AG04450 (cell line): Measurements from ENCODE around the gene HIP1. TPM values are rescaled to one million over a fixed set of nuclear protein-coding genes. Genes with fewer than 3 reads are reported as not detected.
"Not testable (repeated sequence)": the region's sequence is repeated elsewhere in the genome, so short reads cannot be mapped to it uniquely, and the experiment has no call there.

Experiments
- CTCF ChIA-PET: fragments of 300-600, 350-600 bp; formaldehyde crosslinking; extraction: SDS; loops from one replicate; lab custom pipeline; 2022; ENCODE audit warnings: antibody characterized with exemption, inconsistent platforms; lab: Charles Lee
- POLR2A ChIA-PET: fragments of 350-600 bp; formaldehyde crosslinking; extraction: SDS; loops from one replicate; lab custom pipeline; 2021; ENCODE audit warnings: antibody characterized with exemption, inconsistent platforms; lab: Yijun Ruan, JAX
- DNase-seq: peaks from one replicate; pipeline ENCODE4 v3.0.0-alpha.2; 2011; ENCODE audit warnings: low read depth, low spot score
- H3K27ac ChIP-seq: one replicate; pipeline ENCODE4 v1.5.1; 2012; ENCODE audit warnings: low read depth, low read length, control low read depth
- H3K27me3 ChIP-seq: one replicate; pipeline ENCODE4 v1.6.0; 2012; ENCODE audit warnings: low read length; ENCODE audit not compliant: control insufficient read depth, insufficient read depth
- H3K4me3 ChIP-seq: 2 replicates; pipeline ENCODE4 v1.5.1; 2011; ENCODE audit warnings: mild to moderate bottlenecking, low read depth, low read length, control low read depth
- H3K9me3 ChIP-seq: 2 replicates; pipeline ENCODE4 v1.5.1; 2012; ENCODE audit warnings: low read length; ENCODE audit not compliant: control insufficient read depth, insufficient read depth
- CTCF ChIP-seq: IDR thresholded peaks from 2 replicates; pipeline ENCODE4 v1.5.1; 2011; ENCODE audit warnings: low read depth, low read length, control low read depth, inconsistent platforms
- polyA minus RNA-seq: library from RNA; depleted of rRNA, polyadenylated mRNA; stranded (reverse); fragments of >200 nt; gene quantifications from 2 replicates; pipeline ENCODE4 v1.2.3, GENCODE V29; 2011; rRNA and poly(A)+ RNA removed
- polyA plus RNA-seq: library from polyadenylated mRNA; depleted of rRNA; stranded (reverse); fragments of >200 nt; gene quantifications from 2 replicates; pipeline ENCODE4 v1.2.3, GENCODE V29; 2011; rRNA removed

HIP1 gene
- polyA plus RNA-seq (13.7 and 15.0 TPM in 2 replicates), polyA minus RNA-seq (23.5 and 27.9 TPM in 2 replicates)

DNA sequence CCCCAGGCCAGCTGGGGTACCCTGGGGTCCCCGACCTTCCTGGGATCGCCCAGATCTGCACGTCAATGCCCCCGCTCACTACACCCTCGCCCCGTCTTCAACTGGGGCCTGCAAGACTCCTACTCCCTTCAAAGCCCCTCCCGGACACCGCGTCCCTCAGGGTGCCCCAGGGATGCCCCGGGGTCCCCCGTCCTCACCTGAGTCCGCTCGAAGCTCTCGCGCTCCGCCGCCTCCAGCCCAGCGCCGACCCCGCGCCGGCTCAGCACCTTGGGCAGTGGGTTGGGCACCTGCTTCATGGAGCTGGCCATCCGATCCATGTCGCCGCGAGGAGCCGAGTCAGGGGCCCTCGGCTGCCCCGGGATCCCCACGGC, at the start of gene HIP1:
Gene HIP1 (minus strand): TSS at position 338 of the 371 bp plus-strand sequence. CDS start 21 bp downstream, at position 317.
- Histone ChIP-seq H3K4me3 (peak within 1 kb of the TSS; percentile 86), H3K9me3 (no peaks in the 10 kb centered on the region; the same call in 1 of the 2 replicates), H3K27ac (peak within 1 kb of the TSS; percentile 70), H3K27me3 (no peaks in the 10 kb centered on the region)
- no peak for DNase-seq
- ChIA-PET CTCF (interaction anchor here (1.1 kb wide), 1 partner anchor 14 kb away, joined by 3 read pairs; no protein-coding TSS in a partner anchor), POLR2A (no interaction called here)
- no peak for TF ChIP-seq CTCF

GRCh38 chr7:75788154-75788847, 49.6 kb upstream of the HIP1 start:
- DNase-seq, H3K27ac ChIP-seq, CTCF ChIA-PET, H3K4me3 ChIP-seq, H3K27me3 ChIP-seq, H3K9me3 ChIP-seq: not testable (repeated sequence)
- POLR2A ChIA-PET: interaction anchor here (0.7 kb wide), 1 partner anchor 36 kb away, joined by 7 read pairs; no protein-coding TSS in a partner anchor

DNA sequence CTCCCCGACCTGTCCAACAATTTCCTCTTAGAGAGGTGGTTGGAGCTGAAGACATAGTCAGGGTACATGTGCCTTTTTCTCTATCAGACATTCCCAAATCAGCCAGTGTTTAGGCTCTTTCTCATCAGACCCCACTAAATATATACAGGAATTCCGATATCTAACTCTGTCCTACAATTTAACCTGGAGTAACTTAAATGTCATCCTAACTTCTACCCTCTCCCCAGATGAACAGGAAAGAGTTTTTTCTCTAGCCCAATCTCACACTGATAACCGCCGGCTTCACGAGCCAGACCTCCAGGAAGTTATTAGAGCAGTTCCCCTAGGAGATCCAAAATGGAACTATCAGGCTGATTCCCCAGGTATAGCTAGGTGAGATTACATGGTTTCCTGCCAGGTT, 44.3 kb upstream of the HIP1 start:
- peaks cover 10% of the 10 kb centered on the region for H3K27me3 ChIP-seq
- H3K27ac ChIP-seq, DNase-seq, H3K4me3 ChIP-seq, H3K9me3 ChIP-seq, CTCF ChIA-PET: not testable (repeated sequence)
- POLR2A ChIA-PET: interaction anchor here (0.7 kb wide), 1 partner anchor 46 kb away, joined by 6 read pairs; no protein-coding TSS in a partner anchor

GRCh38 chr7:75780647-75781273, 42.0 kb upstream of the HIP1 start:
- DNase-seq, POLR2A ChIA-PET, H3K4me3 ChIP-seq, H3K27ac ChIP-seq, CTCF ChIA-PET, H3K9me3 ChIP-seq: not testable (repeated sequence)
- peaks cover 12% of the 10 kb centered on the region for H3K27me3 ChIP-seq

- H3K9me3 ChIP-seq, H3K27ac ChIP-seq, CTCF ChIA-PET, DNase-seq, POLR2A ChIA-PET, H3K4me3 ChIP-seq: not testable (repeated sequence)
- H3K27me3 ChIP-seq: peaks cover 10% of the 10 kb centered on the region
Observed at GRCh38 chr7:75779516-75779915, 40.8 kb upstream of the HIP1 start.

DNA sequence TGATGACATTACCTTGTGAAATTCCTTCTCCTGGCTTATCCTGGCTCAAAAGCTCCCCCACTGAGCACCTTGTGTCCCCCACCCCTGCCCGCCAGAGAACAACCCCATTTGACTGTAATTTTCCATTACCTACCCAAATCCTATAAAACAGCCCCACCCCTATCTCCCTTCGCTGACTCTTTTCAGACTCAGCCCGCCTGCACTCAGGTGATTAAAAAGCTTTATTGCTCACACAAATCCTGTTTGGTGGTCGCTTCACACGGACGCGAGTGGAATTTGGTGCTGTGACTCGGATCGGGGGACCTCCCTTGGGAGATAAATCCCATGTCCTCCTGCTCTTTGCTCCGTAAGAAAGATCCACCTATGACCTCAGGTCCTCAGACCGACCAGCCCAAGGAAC, 40.3 kb upstream of the HIP1 start:
- H3K27ac ChIP-seq, H3K9me3 ChIP-seq, H3K4me3 ChIP-seq, CTCF ChIA-PET, POLR2A ChIA-PET, DNase-seq: not testable (repeated sequence)
- peaks cover 10% of the 10 kb centered on the region for H3K27me3 ChIP-seq

DNA sequence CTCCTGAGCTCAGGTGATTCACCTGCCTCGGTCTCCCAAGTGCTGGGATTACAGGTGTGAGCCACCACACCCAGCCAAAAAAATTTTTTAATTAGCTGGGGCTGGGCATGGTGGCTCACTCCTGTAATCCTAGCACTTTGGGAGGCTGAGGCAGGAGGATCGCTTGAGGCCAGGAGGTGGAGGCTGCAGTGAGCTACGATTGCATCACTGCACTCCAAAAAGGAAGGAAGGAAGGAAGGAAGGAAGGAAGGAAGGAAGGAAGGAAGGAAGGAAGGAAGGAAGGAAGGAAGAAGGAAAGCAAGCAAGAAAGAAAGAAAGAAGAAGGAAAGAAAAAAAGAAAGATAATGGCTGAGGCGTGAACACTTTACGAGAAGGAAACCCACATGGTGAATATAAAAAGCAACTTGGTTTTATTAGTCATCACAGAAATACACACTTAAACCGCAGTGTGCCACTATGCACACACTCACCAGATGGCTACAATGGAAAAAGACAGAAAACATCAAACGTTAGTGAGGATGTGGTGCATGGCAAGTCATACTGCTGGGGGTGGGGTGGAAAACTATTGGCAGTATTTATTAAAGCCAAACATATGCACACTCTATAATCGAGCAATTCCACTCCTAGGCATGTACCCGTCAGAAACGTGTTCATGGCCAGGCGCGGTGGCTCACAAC, 37.7 kb upstream of the HIP1 start:
- Histone ChIP-seq H3K27ac (no peak overlapping the region), H3K4me3 (no peak overlapping the region), H3K9me3 (no peaks in the 10 kb centered on the region), H3K27me3 (peaks cover 9% of the 10 kb centered on the region)
- DNase-seq: peak; percentile 57
- ChIA-PET POLR2A (no interaction called here), CTCF (interaction anchor here (0.7 to 0.8 kb wide), 4 partner anchors 109 to 266 kb away, joined by 3 to 6 read pairs (median 3); no protein-coding TSS in a partner anchor)
- TF ChIP-seq CTCF: peak; percentile 32; the same call in 1 of the 2 replicates

- H3K9me3 ChIP-seq, H3K4me3 ChIP-seq, POLR2A ChIA-PET, H3K27me3 ChIP-seq, H3K27ac ChIP-seq, DNase-seq: not testable (repeated sequence)
- CTCF ChIA-PET: interaction anchor here (1.2 to 1.6 kb wide), 2 partner anchors 246 to 249 kb away, joined by 3 to 6 read pairs; no protein-coding TSS in a partner anchor
Observed at GRCh38 chr7:75773958-75774357, 35.2 kb upstream of the HIP1 start.
